CD4-positive, alpha-beta T cell treated with Interleukin-4 for 4 hours (primary cell): ENCODE results near the gene OSR1.
"Not testable (repeated sequence)": the region's sequence is repeated elsewhere in the genome, so short reads cannot be mapped to it uniquely, and the experiment has no call there.

ENCODE experiments used
- DNase-seq: peaks from one replicate; pipeline ENCODE4 v3.0.0-alpha.2; 2020

The OSR1 gene

GRCh38 chr2:19330436-19330835 is 28.0 kb downstream of the OSR1 start:
- DNase-seq: no peak

- no peak for DNase-seq
Measured at GRCh38 chr2:19329445-19329844, 29.0 kb downstream of the OSR1 start.

- DNase-seq: no peak
Measured at GRCh38 chr2:19327496-19327895, 30.9 kb downstream of the OSR1 start.

GRCh38 chr2:19321946-19322345 is 36.5 kb downstream of the OSR1 start:
- DNase-seq: no peak

GRCh38 chr2:19320813-19321212 is 37.6 kb downstream of the OSR1 start:
- DNase-seq: no peak

- no peak for DNase-seq
Measured at GRCh38 chr2:19319698-19320097, 38.7 kb downstream of the OSR1 start.

- DNase-seq: no peak
Measured at GRCh38 chr2:19319064-19319463, 39.4 kb downstream of the OSR1 start.

- DNase-seq: no peak
Measured at GRCh38 chr2:19313553-19313952, 44.9 kb downstream of the OSR1 start.

- no peak for DNase-seq
Measured at GRCh38 chr2:19312949-19313348, 45.5 kb downstream of the OSR1 start.

- DNase-seq: not testable (repeated sequence)
Measured at GRCh38 chr2:19306065-19306464, 52.4 kb downstream of the OSR1 start.

- DNase-seq: not testable (repeated sequence)
Measured at GRCh38 chr2:19305400-19306055, 52.9 kb downstream of the OSR1 start.

- no peak for DNase-seq
Measured at GRCh38 chr2:19301706-19302105, 56.7 kb downstream of the OSR1 start.
